HAP-1 (cell line): Measurements from ENCODE around the gene HHATL.

ENCODE experiments used
- DNase-seq, 2 experiments: peaks; one replicate each; pipeline ENCODE4 v3.0.0-alpha.2; 2016 to 2020; ENCODE audit warnings: low spot score in 2 of 2
- H3K27me3 ChIP-seq: fragments of 250-450 bp; sonication (Bioruptor Pico); 2 replicates; pipeline ENCODE4 v1.5.1; 2020; ENCODE audit warnings: low read depth, mild to moderate bottlenecking, moderate library complexity
- H3K36me3 ChIP-seq: fragments of 250-450 bp; sonication (Bioruptor Pico); replicated peaks from 2 replicates; pipeline ENCODE4 v1.5.1; 2020; ENCODE audit warnings: mild to moderate bottlenecking
- H3K4me1 ChIP-seq: fragments of 250-450 bp; sonication (Bioruptor Pico); 2 replicates; pipeline ENCODE4 v1.5.1; 2020; ENCODE audit warnings: mild to moderate bottlenecking
- H3K4me3 ChIP-seq: fragments of 250-450 bp; sonication (Bioruptor Pico); 2 replicates; pipeline ENCODE4 v1.5.1; 2020; ENCODE audit warnings: mild to moderate bottlenecking, moderate library complexity
- H3K9me3 ChIP-seq: fragments of 250-450 bp; sonication (Bioruptor Pico); 2 replicates; pipeline ENCODE4 v1.5.1; 2020; ENCODE audit warnings: mild to moderate bottlenecking, moderate library complexity
- in situ Hi-C: fragments of 300-500 bp; cut with MboI; formaldehyde crosslinking; loops from 3 replicates; pipeline ENCODE4 v1.14.3; 2020; ENCODE audit warnings: low sequenced_read_pairs, inconsistent platforms, mixed read lengths

The HHATL gene

GRCh38 chr3:42693530-42693930 lies 9.1 kb downstream of the HHATL start:
- DNase-seq: no peak
- peaks cover 6% of the 10 kb centered on the region; the same call in 1 of the 2 replicates for H3K27me3 ChIP-seq
- H3K4me1 ChIP-seq: no peaks in the 10 kb centered on the region
- no peaks in the 10 kb centered on the region for H3K36me3 ChIP-seq
- H3K4me3 ChIP-seq: no peak overlapping the region
- H3K9me3 ChIP-seq: no peaks in the 10 kb centered on the region
- in situ Hi-C loops: no loop called here

- no peak for DNase-seq
- Histone ChIP-seq H3K9me3 (no peaks in the 10 kb centered on the region), H3K4me1 (no peaks in the 10 kb centered on the region), H3K4me3 (no peak overlapping the region), H3K36me3 (no peaks in the 10 kb centered on the region), H3K27me3 (peaks cover 6% of the 10 kb centered on the region; the same call in 1 of the 2 replicates)
- in situ Hi-C loops: no loop called here
Measured at GRCh38 chr3:42692667-42693529, 9.7 kb downstream of the HHATL start.

DNA sequence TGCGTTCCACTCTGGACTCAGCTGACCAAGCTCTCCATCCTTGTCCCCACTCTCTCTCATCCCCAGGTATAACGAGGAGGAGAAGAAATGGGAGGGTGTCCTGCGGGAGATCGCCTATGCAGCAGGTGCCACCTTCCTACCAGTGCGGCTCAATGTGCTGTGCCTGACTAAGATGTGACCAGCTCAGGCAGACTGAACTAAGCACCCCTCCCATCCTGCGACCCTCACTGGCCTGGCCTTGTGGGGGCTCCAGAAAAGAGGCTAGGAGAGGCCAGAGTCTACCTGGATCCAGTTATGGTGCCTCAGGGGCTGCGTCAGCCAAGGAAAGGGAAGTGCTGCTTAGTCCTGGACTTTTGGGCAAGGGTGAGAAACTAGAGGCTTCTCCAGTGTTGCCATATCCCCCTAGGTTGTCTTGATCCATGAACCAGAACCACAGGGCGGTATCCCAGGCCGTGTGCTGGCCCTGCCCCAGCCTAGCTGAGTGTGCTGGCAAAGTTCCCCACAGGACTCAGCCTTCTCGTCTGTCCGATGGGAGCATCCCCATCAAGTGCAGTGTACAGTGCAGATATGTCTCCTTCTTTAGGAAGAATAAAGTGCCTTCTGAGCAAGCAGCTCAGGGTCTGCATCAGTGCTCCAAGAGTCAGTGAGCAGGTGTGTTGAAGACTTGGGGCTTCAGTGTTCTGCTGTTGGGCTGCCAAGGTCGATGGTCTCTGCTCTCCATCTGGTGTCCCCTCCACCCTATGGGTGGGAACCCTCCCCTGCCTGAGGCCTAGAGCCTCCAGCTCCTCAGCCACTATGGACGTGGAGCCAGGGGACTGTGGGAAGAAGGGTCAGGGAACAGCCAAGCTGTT lies 10.6 kb downstream of the HHATL start:
- Histone ChIP-seq H3K4me3 (no peak overlapping the region), H3K27me3 (peaks cover 6% of the 10 kb centered on the region; the same call in 1 of the 2 replicates), H3K4me1 (no peaks in the 10 kb centered on the region), H3K36me3 (no peaks in the 10 kb centered on the region), H3K9me3 (no peaks in the 10 kb centered on the region)
- DNase-seq: no peak
- in situ Hi-C loops: no loop called here

- Histone ChIP-seq H3K4me3 (no peak overlapping the region), H3K4me1 (no peaks in the 10 kb centered on the region), H3K27me3 (peaks cover 6% of the 10 kb centered on the region; the same call in 1 of the 2 replicates), H3K9me3 (no peaks in the 10 kb centered on the region), H3K36me3 (no peaks in the 10 kb centered on the region)
- no peak for DNase-seq
- in situ Hi-C loops: no loop called here
Measured at GRCh38 chr3:42690766-42691680, 11.6 kb downstream of the HHATL start.

GRCh38 chr3:42690191-42690590 lies 12.4 kb downstream of the HHATL start:
- Histone ChIP-seq H3K4me1 (no peaks in the 10 kb centered on the region), H3K36me3 (no peaks in the 10 kb centered on the region), H3K27me3 (peaks cover 6% of the 10 kb centered on the region; the same call in 1 of the 2 replicates), H3K9me3 (no peaks in the 10 kb centered on the region), H3K4me3 (no peak overlapping the region)
- in situ Hi-C loops: no loop called here
- no peak for DNase-seq

GRCh38 chr3:42689421-42690014 lies 13.1 kb downstream of the HHATL start:
- in situ Hi-C loops: no loop called here
- no peaks in the 10 kb centered on the region for H3K36me3 ChIP-seq
- no peak overlapping the region for H3K4me3 ChIP-seq
- DNase-seq: no peak
- H3K9me3 ChIP-seq: no peaks in the 10 kb centered on the region
- H3K4me1 ChIP-seq: no peaks in the 10 kb centered on the region
- peaks cover 3% of the 10 kb centered on the region; the same call in 1 of the 2 replicates for H3K27me3 ChIP-seq

- DNase-seq: no peak
- Histone ChIP-seq H3K4me1 (no peaks in the 10 kb centered on the region), H3K9me3 (no peaks in the 10 kb centered on the region), H3K27me3 (peaks cover 3% of the 10 kb centered on the region; the same call in 1 of the 2 replicates), H3K4me3 (no peak overlapping the region), H3K36me3 (no peaks in the 10 kb centered on the region)
- in situ Hi-C loops: no loop called here
Measured at GRCh38 chr3:42688487-42689420, 13.8 kb downstream of the HHATL start.

GRCh38 chr3:42688016-42688415 lies 14.6 kb downstream of the HHATL start:
- Histone ChIP-seq H3K36me3 (no peaks in the 10 kb centered on the region), H3K4me1 (no peaks in the 10 kb centered on the region), H3K27me3 (peaks cover 3% of the 10 kb centered on the region; the same call in 1 of the 2 replicates), H3K4me3 (no peak overlapping the region), H3K9me3 (no peaks in the 10 kb centered on the region)
- DNase-seq: no peak
- in situ Hi-C loops: no loop called here

DNA sequence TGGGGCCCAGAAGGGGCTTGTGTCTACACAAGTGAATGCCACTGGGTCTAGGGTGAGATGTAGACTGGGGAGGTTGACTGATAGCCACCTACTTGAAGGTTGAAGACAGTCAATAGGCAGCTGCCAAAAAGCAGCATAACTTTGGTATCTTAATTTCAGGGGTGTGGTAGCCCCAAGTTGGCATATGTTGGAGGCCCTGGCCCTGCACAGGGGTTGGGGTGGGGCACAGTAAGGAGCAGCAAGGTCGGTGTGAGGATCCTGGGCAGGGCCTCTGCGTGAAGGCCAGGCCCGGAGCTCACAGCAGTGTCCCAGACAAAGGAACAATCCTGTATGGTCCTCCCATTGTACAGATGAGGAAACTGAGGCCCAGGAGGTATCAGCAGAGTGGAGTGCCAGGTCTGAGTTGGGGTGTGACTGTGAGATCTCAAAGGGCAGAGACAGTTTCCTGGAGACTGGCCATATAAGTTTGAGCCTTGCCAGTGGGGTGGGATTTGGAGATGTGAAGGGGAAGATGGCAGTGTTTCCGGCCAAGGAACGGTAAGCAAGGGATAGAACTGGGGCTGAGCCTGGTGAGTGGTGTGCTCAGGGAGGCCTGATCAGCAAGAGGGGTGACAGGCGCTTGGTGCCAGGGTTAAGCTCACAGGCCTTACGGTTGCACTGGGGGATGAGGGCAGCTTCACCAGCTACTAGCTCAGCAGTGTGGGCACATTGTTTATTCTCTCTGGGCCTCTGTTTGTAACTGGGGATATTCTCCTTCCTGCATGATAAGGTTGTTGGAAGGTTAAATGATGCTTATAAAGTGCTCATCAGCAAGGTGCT lies 15.6 kb downstream of the HHATL start:
- Histone ChIP-seq H3K4me3 (no peak overlapping the region), H3K4me1 (no peaks in the 10 kb centered on the region), H3K9me3 (no peaks in the 10 kb centered on the region), H3K27me3 (peaks cover 3% of the 10 kb centered on the region; the same call in 1 of the 2 replicates), H3K36me3 (no peaks in the 10 kb centered on the region)
- DNase-seq: no peak
- in situ Hi-C loops: no loop called here

DNA sequence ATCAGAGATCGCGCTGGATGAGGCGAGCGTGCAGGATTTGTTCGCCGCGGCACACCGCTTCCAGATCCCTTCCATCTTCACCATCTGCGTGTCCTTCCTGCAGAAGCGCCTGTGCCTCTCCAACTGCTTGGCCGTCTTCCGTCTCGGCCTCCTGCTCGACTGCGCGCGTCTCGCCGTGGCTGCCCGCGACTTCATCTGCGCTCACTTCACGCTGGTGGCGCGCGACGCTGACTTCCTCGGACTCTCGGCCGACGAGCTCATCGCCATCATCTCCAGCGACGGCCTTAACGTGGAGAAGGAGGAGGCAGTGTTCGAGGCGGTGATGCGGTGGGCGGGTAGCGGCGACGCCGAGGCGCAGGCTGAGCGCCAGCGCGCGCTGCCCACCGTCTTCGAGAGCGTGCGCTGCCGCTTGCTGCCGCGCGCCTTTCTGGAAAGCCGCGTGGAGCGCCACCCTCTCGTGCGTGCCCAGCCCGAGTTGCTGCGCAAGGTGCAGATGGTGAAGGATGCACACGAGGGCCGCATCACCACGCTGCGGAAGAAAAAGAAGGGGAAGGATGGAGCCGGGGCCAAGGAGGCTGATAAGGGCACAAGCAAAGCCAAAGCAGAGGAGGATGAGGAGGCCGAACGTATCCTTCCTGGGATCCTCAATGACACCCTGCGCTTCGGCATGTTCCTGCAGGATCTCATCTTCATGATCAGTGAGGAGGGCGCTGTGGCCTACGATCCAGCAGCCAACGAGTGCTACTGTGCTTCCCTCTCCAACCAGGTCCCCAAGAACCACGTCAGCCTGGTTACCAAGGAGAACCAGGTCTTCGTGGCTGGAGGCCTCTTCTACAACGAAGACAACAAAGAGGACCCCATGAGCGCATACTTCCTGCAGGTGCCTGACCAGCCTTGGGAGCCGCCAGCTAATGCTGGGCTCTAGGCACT lies 16.4 kb downstream of the HHATL start:
- no peak for DNase-seq
- H3K27me3 ChIP-seq: peaks cover 3% of the 10 kb centered on the region; the same call in 1 of the 2 replicates
- H3K4me1 ChIP-seq: no peaks in the 10 kb centered on the region
- no peaks in the 10 kb centered on the region for H3K36me3 ChIP-seq
- in situ Hi-C loops: no loop called here
- no peaks in the 10 kb centered on the region for H3K9me3 ChIP-seq
- H3K4me3 ChIP-seq: no peak overlapping the region
